IMR-90 (cell line): ENCODE measurements around the gene LMNTD2. TPM values are rescaled to one million over a fixed set of nuclear protein-coding genes. Genes with fewer than 3 reads are reported as not detected.

Source experiments
- ATAC-seq: fragments of 200-7000 bp; cut with Tn5 transposase; 2 replicates; pipeline ENCODE4 v1.9.1; 2020; ENCODE audit warnings: low read depth, mild to moderate bottlenecking, moderate library complexity
- BruUV-seq: library from RNA; stranded (reverse); fragments of 400-500 nt; replicated peaks from 2 replicates; lab custom pipeline; 2021; lab: Mats Ljungman, UMichigan
- CTCF ChIA-PET: fragments of 300-600 bp; formaldehyde crosslinking; extraction: SDS; loops from one replicate; lab custom pipeline; 2021; ENCODE audit warnings: antibody characterized with exemption; lab: Yijun Ruan, JAX
- POLR2A ChIA-PET: fragments of 300-600 bp; sonication (Branson Sonifier 250); formaldehyde crosslinking; loops from one replicate; lab custom pipeline; 2022; ENCODE audit warnings: antibody characterized with exemption; ENCODE audit not compliant: unreplicated experiment; lab: Charles Lee
- DNase-seq: peaks from one replicate; pipeline ENCODE4 v3.0.0; 2013
- H2AFZ ChIP-seq: replicated peaks from 2 replicates; pipeline ENCODE3; 2013; ENCODE audit warnings: low read length, mild to moderate bottlenecking; ENCODE audit not compliant: poor library complexity
- H2AK5ac ChIP-seq: 2 replicates; pipeline ENCODE4 v1.6.1; 2013; ENCODE audit warnings: low read depth, low read length, inconsistent platforms
- H2AK9ac ChIP-seq: replicated peaks from 2 replicates; pipeline ENCODE3; 2013; ENCODE audit warnings: mild to moderate bottlenecking, low read depth, low read length, moderate library complexity; ENCODE audit not compliant: poor library complexity
- H2BK120ac ChIP-seq: 2 replicates; pipeline ENCODE4 v1.6.1; 2013; ENCODE audit warnings: low read depth, low read length, inconsistent platforms
- H2BK15ac ChIP-seq: 3 replicates; pipeline ENCODE4 v1.6.1; 2013; ENCODE audit warnings: low read depth, low read length, inconsistent platforms
- H2BK20ac ChIP-seq: 2 replicates; pipeline ENCODE4 v1.6.1; 2013; ENCODE audit warnings: low read depth, mild to moderate bottlenecking, inconsistent platforms, low read length, moderate library complexity
- H2BK5ac ChIP-seq: 2 replicates; pipeline ENCODE4 v1.6.1; 2013; ENCODE audit warnings: mild to moderate bottlenecking, low read depth, low read length, inconsistent platforms; ENCODE audit not compliant: poor library complexity, severe bottlenecking
- H3K14ac ChIP-seq: replicated peaks from 2 replicates; pipeline ENCODE4 v1.6.1; 2013; ENCODE audit warnings: low read depth, low read length, inconsistent platforms
- H3K18ac ChIP-seq: 2 replicates; pipeline ENCODE4 v1.6.1; 2013; ENCODE audit warnings: low read depth, low read length, control low read depth
- H3K23ac ChIP-seq: 2 replicates; pipeline ENCODE4 v1.6.1; 2013; ENCODE audit warnings: low read depth, low read length, inconsistent platforms
- H3K27ac ChIP-seq: 2 replicates; pipeline ENCODE4 v1.5.1; 2013; ENCODE audit warnings: mild to moderate bottlenecking, control low read depth, low read length; ENCODE audit not compliant: insufficient read depth
- H3K27me3 ChIP-seq: 2 replicates; pipeline ENCODE4 v1.6.1; 2013; ENCODE audit warnings: low read length; ENCODE audit not compliant: control insufficient read depth, insufficient read depth
- H3K36me3 ChIP-seq: 2 replicates; pipeline ENCODE4 v1.6.1; 2013; ENCODE audit warnings: low read length, mixed read lengths; ENCODE audit not compliant: control insufficient read depth, insufficient read depth
- H3K4ac ChIP-seq: 2 replicates; pipeline ENCODE4 v1.6.1; 2013; ENCODE audit warnings: low read depth, low read length, inconsistent platforms
- H3K4me1 ChIP-seq: 2 replicates; pipeline ENCODE4 v1.6.1; 2013; ENCODE audit warnings: low read length, mixed read lengths; ENCODE audit not compliant: control insufficient read depth, insufficient read depth
- H3K4me2 ChIP-seq: 2 replicates; pipeline ENCODE4 v1.6.1; 2013; ENCODE audit warnings: low read depth, mild to moderate bottlenecking, control low read depth, low read length, moderate library complexity
- H3K4me3 ChIP-seq: 2 replicates; pipeline ENCODE4 v1.5.1; 2013; ENCODE audit warnings: low read depth, mild to moderate bottlenecking, control low read depth, low read length, moderate library complexity; ENCODE audit not compliant: insufficient read depth
- H3K56ac ChIP-seq: 2 replicates; pipeline ENCODE4 v1.6.1; 2013; ENCODE audit warnings: low read length, inconsistent platforms; ENCODE audit not compliant: insufficient read depth; ENCODE audit errors: extremely low read depth
- H3K79me1 ChIP-seq, 2 experiments: 2 replicates each; pipeline ENCODE4 v1.6.1; 2013; ENCODE audit warnings: low read length in 2 of 2, inconsistent platforms in 1 of 2, low read depth in 1 of 2
- H3K9ac ChIP-seq: 2 replicates; pipeline ENCODE4 v1.6.1; 2013; ENCODE audit warnings: low read depth, low read length, control low read depth
- H3K9me1 ChIP-seq: 2 replicates; pipeline ENCODE4 v1.6.1; 2013; ENCODE audit warnings: low read length, inconsistent platforms; ENCODE audit not compliant: insufficient read depth
- H3K9me3 ChIP-seq: 2 replicates; pipeline ENCODE4 v1.6.1; 2013; ENCODE audit warnings: low read length; ENCODE audit not compliant: control insufficient read depth, insufficient read depth
- H4K20me1 ChIP-seq: 2 replicates; pipeline ENCODE4 v1.6.1; 2013; ENCODE audit warnings: low read length, inconsistent platforms; ENCODE audit not compliant: insufficient read depth
- H4K5ac ChIP-seq: 2 replicates; pipeline ENCODE4 v1.6.1; 2013; ENCODE audit warnings: mild to moderate bottlenecking, low read depth, low read length, control low read depth
- H4K8ac ChIP-seq, 2 experiments: 2 replicates each; pipeline ENCODE4 v1.6.1; 2013; ENCODE audit warnings: low read depth in 2 of 2, low read length in 2 of 2, control low read depth in 1 of 2, inconsistent platforms in 1 of 2
- H4K91ac ChIP-seq: 2 replicates; pipeline ENCODE4 v1.6.1; 2013; ENCODE audit warnings: low read depth, low read length, inconsistent platforms; ENCODE audit not compliant: insufficient read depth
- MXI1 ChIP-seq: IDR thresholded peaks from 2 replicates; pipeline ENCODE4 v1.6.1; 2012; ENCODE audit warnings: low read depth, mild to moderate bottlenecking, low read length, moderate library complexity, borderline replicate concordance
- POLR2A ChIP-seq: IDR thresholded peaks from 2 replicates; pipeline ENCODE4 v1.6.1; 2012; ENCODE audit warnings: mild to moderate bottlenecking, low read depth, low read length
- RAD21 ChIP-seq: IDR thresholded peaks from 2 replicates; pipeline ENCODE4 v1.6.1; 2012; ENCODE audit warnings: low read length, improper control_type of control experiment
- SMC3 ChIP-seq: fragments of 150-350 bp; IDR thresholded peaks from 2 replicates; pipeline ENCODE4 v1.6.1; 2016; ENCODE audit warnings: low read depth, mild to moderate bottlenecking, antibody characterized with exemption, low read length, moderate library complexity
- WGBS, 2 experiments: methylation state at CpG; one replicate each; pipeline versions ENCODE4 v1.1.5 to v1.1.7; 2013; ENCODE audit warnings: missing lambda C conversion rate in 2 of 2; ENCODE audit not compliant: insufficient read length in 1 of 2; ENCODE audit errors: extremely low coverage in 2 of 2; 5-methylcytosine and 5-hydroxymethylcytosine counted together
- dilution Hi-C: fragments of 300-500 bp; cut with HindIII; formaldehyde crosslinking; loops from one replicate; pipeline ENCODE4 v1.14.3; 2018; ENCODE audit warnings: low sequenced_read_pairs; ENCODE audit not compliant: unreplicated experiment
- in situ Hi-C: fragments of 300-500 bp; cut with MboI; formaldehyde crosslinking; loops from 3 replicates; pipeline ENCODE4 v1.14.3; 2019; ENCODE audit warnings: low sequenced_read_pairs, inconsistent platforms, mixed read lengths
- intact Hi-C: fragments of 100-400 bp; cut with micrococcal nuclease; formaldehyde crosslinking; loops from 2 replicates; pipeline ENCODE4 v1.10.0; 2022
- polyA plus RNA-seq, 3 experiments: library from polyadenylated mRNA; depleted of rRNA; stranded (reverse); fragments of >200 nt; gene quantifications; 2 replicates each; pipeline ENCODE4 v1.2.3, GENCODE V29; 2012; ENCODE audit warnings: low replicate concordance in 1 of 3
- total RNA-seq: library from RNA; depleted of rRNA; stranded (reverse); fragments of >200 nt; gene quantifications from 2 replicates; pipeline ENCODE4 v1.2.3, GENCODE V29; 2012
- TF ChIP-seq, protein P1 (sequence below): conservative IDR thresholded peaks from 2 replicates; pipeline ENCODE4 v1.5.1; 2012; ENCODE audit warnings: mild to moderate bottlenecking, low read depth, low read length, improper control_type of control experiment

The LMNTD2 gene
- total and polyA plus RNA-seq, 2 of the 4 experiments (the other 2 are of a cell fraction): 0.18 to 1.3 TPM

DNA sequence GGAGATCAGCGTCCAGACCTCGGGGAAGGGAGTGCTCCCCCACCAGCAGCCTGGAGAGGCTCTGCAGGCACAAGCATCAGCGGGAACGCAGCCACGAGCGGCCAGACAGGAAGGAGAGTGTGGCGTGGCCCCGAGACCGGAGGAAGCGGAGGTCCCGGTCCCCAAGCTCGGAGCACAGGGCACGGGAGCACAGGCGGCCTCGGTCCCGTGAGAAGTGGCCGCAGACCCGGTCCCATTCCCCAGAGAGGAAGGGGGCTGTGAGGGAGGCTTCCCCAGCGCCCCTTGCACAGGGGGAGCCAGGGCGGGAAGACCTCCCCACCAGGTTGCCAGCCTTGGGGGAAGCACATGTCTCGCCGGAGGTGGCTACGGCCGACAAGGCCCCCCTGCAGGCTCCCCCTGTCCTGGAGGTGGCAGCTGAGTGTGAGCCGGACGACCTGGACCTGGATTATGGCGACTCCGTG lies 48.3 kb upstream of the LMNTD2 start:
- WGBS, 2 experiments: 96% methylated on average over 5 of the region's 28 CpGs; no CpG with 5 or more reads in 1 of the 2 experiments
- Histone ChIP-seq H3K56ac (no peak overlapping the region), H2AK9ac (no peak overlapping the region), H4K91ac (no peak overlapping the region), H4K8ac (no peak overlapping the region), H3K23ac (no peak overlapping the region), H2AFZ (no peak overlapping the region), H3K18ac (no peak overlapping the region), H3K27ac (no peak overlapping the region), H2BK120ac (no peak overlapping the region), H3K27me3 (no peaks in the 10 kb centered on the region), H3K79me1 (peaks cover 0 to 20% of the 10 kb centered on the region in 2 experiments; a peak in 2 of 4 replicates), H3K4me3 (no peak overlapping the region), H4K20me1 (peaks cover 25% of the 10 kb centered on the region), H3K9me1 (no peaks in the 10 kb centered on the region), H2BK5ac (no peak overlapping the region), H3K36me3 (peaks cover 90% of the 10 kb centered on the region), H3K4me1 (no peaks in the 10 kb centered on the region), H2BK20ac (no peak overlapping the region), H3K4ac (no peak overlapping the region), H3K9me3 (no peaks in the 10 kb centered on the region), H2BK15ac (no peak overlapping the region), H4K5ac (no peak overlapping the region), H3K4me2 (no peak overlapping the region), H3K9ac (no peak overlapping the region), H2AK5ac (no peak overlapping the region), H3K14ac (no peak overlapping the region)
- ATAC-seq (no peak), DNase-seq (no peak)
- intact Hi-C loops (no loop called here), in situ Hi-C loops (no loop called here), dilution Hi-C loops (no loop called here)
- TF ChIP-seq RAD21 (no peak), POLR2A (no peak), MXI1 (no peak), SMC3 (no peak)
- TF ChIP-seq, protein P1, sequence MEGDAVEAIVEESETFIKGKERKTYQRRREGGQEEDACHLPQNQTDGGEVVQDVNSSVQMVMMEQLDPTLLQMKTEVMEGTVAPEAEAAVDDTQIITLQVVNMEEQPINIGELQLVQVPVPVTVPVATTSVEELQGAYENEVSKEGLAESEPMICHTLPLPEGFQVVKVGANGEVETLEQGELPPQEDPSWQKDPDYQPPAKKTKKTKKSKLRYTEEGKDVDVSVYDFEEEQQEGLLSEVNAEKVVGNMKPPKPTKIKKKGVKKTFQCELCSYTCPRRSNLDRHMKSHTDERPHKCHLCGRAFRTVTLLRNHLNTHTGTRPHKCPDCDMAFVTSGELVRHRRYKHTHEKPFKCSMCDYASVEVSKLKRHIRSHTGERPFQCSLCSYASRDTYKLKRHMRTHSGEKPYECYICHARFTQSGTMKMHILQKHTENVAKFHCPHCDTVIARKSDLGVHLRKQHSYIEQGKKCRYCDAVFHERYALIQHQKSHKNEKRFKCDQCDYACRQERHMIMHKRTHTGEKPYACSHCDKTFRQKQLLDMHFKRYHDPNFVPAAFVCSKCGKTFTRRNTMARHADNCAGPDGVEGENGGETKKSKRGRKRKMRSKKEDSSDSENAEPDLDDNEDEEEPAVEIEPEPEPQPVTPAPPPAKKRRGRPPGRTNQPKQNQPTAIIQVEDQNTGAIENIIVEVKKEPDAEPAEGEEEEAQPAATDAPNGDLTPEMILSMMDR: no peak
- BruUV-seq: no TSS peak
- POLR2A ChIA-PET: no interaction called here
- CTCF ChIA-PET: no interaction called here
